VCaP (cell line): ENCODE results near the gene SFXN2.

Experiments
- H3K27ac ChIP-seq: fragments of 450-650 bp; 2 replicates; pipeline ENCODE4 v1.5.1; 2017
- CTCF ChIP-seq: fragments of 450-650 bp; conservative IDR thresholded peaks from 2 replicates; pipeline ENCODE4 v1.5.1; 2017; ENCODE audit warnings: mild to moderate bottlenecking, moderate library complexity

Gene SFXN2

GRCh38 chr10:102676534-102677315, 37.7 kb upstream of the SFXN2 start:
- TF ChIP-seq CTCF, result no peak
- H3K27ac ChIP-seq, result no peak overlapping the region

GRCh38 chr10:102677331-102678067, 36.9 kb upstream of the SFXN2 start:
- no peak overlapping the region for H3K27ac ChIP-seq

GRCh38 chr10:102678068-102678400, 36.4 kb upstream of the SFXN2 start:
- H3K27ac ChIP-seq, result no peak overlapping the region
- no peak for TF ChIP-seq CTCF

More at GRCh38 chr10:102677331-102678067, 36.9 kb upstream of the SFXN2 start:
- no peak for TF ChIP-seq CTCF

GRCh38 chr10:102678842-102679289, 35.6 kb upstream of the SFXN2 start:
- no peak overlapping the region for H3K27ac ChIP-seq
- TF ChIP-seq CTCF, result peak; percentile 76

- no peak overlapping the region for H3K27ac ChIP-seq
- TF ChIP-seq CTCF, result no peak
These were observed 34.8 kb upstream of the SFXN2 start for GRCh38 chr10:102679596-102679995.

- H3K27ac ChIP-seq, result no peak overlapping the region
- no peak for TF ChIP-seq CTCF
These were observed 32.7 kb upstream of the SFXN2 start for GRCh38 chr10:102681696-102682095.

GRCh38 chr10:102682416-102682815, 32.0 kb upstream of the SFXN2 start:
- no peak overlapping the region for H3K27ac ChIP-seq
- no peak for TF ChIP-seq CTCF
